ENCODE data around the gene CEMIP. TPM values are rescaled to one million over a fixed set of nuclear protein-coding genes. Genes with fewer than 3 reads are reported as not detected.

CEMIP gene
- polyA plus RNA-seq, 1 of the 3 experiments (the other 2 are of a cell fraction): 27.8 TPM

- H3K9me3 ChIP-seq: no peaks in the 10 kb centered on the region
- H3K27me3 ChIP-seq (ENCODE audit: insufficient read depth): no peaks in the 10 kb centered on the region
- peak within 1 kb of the TSS; percentile 91 for H3K4me2 ChIP-seq
- under 1% methylated on average over 32 of the region's 66 CpGs for WGBS (ENCODE audit: low lambda C conversion rate)
- H3K4me1 ChIP-seq (ENCODE audit: control insufficient read depth in 1 of 2, insufficient read depth in 2 of 2, low read depth in 1 of 2, low read length in 1 of 2): peaks cover 11 to 16% of the 10 kb centered on the region in 2 experiments; a peak in 3 of 4 replicates
- DNase-seq: peak; percentile 96
- POLR2A ChIA-PET: interaction anchor here (1.3 kb wide), 1 partner anchor 10 kb away, joined by 8 read pairs; no protein-coding TSS in a partner anchor
- H3K79me2 ChIP-seq (ENCODE audit: insufficient read depth): peaks cover 48% of the 10 kb centered on the region
- TF ChIP-seq EZH2phosphoT487 (IDR thresholded peaks at IDR 0.05; ENCODE audit: borderline replicate concordance, low read depth) (no peak), IRF3 (IDR thresholded peaks at IDR 0.05; ENCODE audit: low read depth, low read length) (no peak), FOXJ3 (CRISPR knock-in tag; IDR thresholded peaks at IDR 0.05) (peak; percentile 54; the same call in 1 of the 2 replicates), YY1 (IDR thresholded peaks at IDR 0.05; ENCODE audit: low read depth) (0 out of 2 replicates have a peak, but pooled peaks have one; percentile 52), RAD21 (IDR thresholded peaks at IDR 0.05; ENCODE audit: low read length) (no peak), USF1 (IDR thresholded peaks at IDR 0.05; ENCODE audit: borderline replicate concordance, low read depth) (no peak), SIN3A (IDR thresholded peaks at IDR 0.05; ENCODE audit: borderline replicate concordance, low read depth, low read length) (no peak; the same call in 1 of the 2 replicates), CHD2 (IDR thresholded peaks at IDR 0.05; ENCODE audit: low read length, partially characterized antibody) (peak; percentile 36), POLR2AphosphoS5 (IDR thresholded peaks at IDR 0.05; ENCODE audit: low read depth, low read length) (peak; percentile 87), REST (IDR thresholded peaks at IDR 0.05; ENCODE audit: low read depth, low read length) (no peak), FOXM1 (IDR thresholded peaks at IDR 0.05; ENCODE audit: low read depth) (peak; percentile 69), RCOR1 (IDR thresholded peaks at IDR 0.05; ENCODE audit: low read length) (no peak), GABPA (IDR thresholded peaks at IDR 0.05; ENCODE audit: low read depth) (peak; percentile 58; the same call in 1 of the 2 replicates), TAF1 (IDR thresholded peaks at IDR 0.05; ENCODE audit: borderline replicate concordance, low read depth, low read length) (peak; percentile 63), ELF1 (IDR thresholded peaks at IDR 0.05) (peak; percentile 68)
- TF ChIP-seq, protein P1, sequence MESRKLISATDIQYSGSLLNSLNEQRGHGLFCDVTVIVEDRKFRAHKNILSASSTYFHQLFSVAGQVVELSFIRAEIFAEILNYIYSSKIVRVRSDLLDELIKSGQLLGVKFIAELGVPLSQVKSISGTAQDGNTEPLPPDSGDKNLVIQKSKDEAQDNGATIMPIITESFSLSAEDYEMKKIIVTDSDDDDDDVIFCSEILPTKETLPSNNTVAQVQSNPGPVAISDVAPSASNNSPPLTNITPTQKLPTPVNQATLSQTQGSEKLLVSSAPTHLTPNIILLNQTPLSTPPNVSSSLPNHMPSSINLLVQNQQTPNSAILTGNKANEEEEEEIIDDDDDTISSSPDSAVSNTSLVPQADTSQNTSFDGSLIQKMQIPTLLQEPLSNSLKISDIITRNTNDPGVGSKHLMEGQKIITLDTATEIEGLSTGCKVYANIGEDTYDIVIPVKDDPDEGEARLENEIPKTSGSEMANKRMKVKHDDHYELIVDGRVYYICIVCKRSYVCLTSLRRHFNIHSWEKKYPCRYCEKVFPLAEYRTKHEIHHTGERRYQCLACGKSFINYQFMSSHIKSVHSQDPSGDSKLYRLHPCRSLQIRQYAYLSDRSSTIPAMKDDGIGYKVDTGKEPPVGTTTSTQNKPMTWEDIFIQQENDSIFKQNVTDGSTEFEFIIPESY (IDR thresholded peaks at IDR 0.05; ENCODE audit: borderline replicate concordance, low read depth): peak; percentile 46; the same call in 1 of the 2 replicates
- CTCF ChIA-PET: interaction anchor here (0.8 to 1.9 kb wide), 3 partner anchors 30 to 266 kb away, joined by 4 to 8 read pairs (median 5); no protein-coding TSS in a partner anchor
- H3K9me2 ChIP-seq: no peaks in the 10 kb centered on the region
- H4K20me1 ChIP-seq (ENCODE audit: insufficient read depth): peaks cover 35% of the 10 kb centered on the region
- H3K36me3 ChIP-seq (replicated peaks in 1 of 2; ENCODE audit: control insufficient read depth in 1 of 2, insufficient read depth in 2 of 2, low read length in 1 of 2): peaks cover 20 to 21% of the 10 kb centered on the region in 2 experiments
- H3F3A ChIP-seq (replicated peaks; ENCODE audit: insufficient read depth): peaks cover 11% of the 10 kb centered on the region
- H3K9ac ChIP-seq: peak within 1 kb of the TSS; percentile 96
- H2AFZ ChIP-seq (ENCODE audit: low read depth): peak within 1 kb of the TSS; percentile 93
- peak within 1 kb of the TSS; percentile 87 to 90 for H3K27ac ChIP-seq (ENCODE audit: low read depth in 2 of 2, low read length in 1 of 2)
- peak within 1 kb of the TSS; percentile 89 to 97 for H3K4me3 ChIP-seq (ENCODE audit: low read depth in 2 of 2, low read length in 1 of 2)
Observed at GRCh38 chr15:81000624-81001151, 221.5 kb downstream of the CEMIP start, which contains the start of gene TLNRD1. Gene TLNRD1, plus strand, starts transcription at chr15:81000923. Its CDS starts 1,349 bp downstream, at chr15:81002272.
